HG03060 (cell line): ENCODE results near the gene CRACR2B.

Experiments
- ATAC-seq: cut with Tn5 transposase; IDR thresholded peaks from one replicate; pipeline ENCODE4 v1.9.1; 2021; ENCODE audit warnings: low read depth, moderate number of reproducible peaks; ENCODE audit not compliant: unreplicated experiment

CRACR2B gene

DNA sequence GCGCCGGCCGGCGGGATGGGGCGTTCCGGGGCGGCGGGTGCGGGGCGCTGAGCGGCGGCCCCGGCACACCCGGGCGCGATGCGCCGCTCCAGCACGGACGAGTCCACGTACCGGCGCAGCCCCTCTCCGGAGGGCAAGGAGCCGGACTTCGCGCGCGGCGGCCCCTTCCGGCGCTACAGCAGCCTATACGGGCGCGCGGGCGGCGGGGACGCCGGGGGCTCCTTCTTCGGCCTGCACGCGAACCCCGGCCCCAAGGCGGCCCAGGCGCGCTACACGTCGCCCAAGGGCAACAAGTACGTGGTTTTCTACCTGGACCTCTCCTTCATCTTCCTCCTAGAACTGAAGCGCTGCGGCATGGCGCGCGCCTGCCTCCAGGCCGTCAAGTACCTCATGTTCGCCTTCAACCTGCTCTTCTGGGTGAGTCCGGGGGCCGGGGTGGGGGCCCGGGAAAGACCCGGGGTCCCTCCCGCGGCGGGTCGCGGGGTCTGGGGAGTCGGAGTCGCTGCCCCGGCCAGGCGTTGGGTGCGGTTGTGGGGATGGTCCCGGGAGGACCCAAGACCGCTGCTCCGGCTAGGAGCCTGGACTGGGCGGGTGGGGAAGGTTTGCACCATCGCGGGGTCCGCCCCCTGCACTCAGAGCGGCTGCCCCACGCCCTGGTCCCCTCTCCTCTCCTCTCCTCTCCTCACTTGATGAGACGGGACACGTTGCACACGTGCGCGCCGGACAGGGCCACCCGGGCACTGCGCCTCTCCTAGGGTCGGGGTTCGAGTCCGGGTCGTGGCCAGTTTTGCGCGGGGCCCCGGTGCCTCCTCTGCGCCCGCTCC, 22.4 kb downstream of the CRACR2B start:
- ATAC-seq, result no peak

DNA sequence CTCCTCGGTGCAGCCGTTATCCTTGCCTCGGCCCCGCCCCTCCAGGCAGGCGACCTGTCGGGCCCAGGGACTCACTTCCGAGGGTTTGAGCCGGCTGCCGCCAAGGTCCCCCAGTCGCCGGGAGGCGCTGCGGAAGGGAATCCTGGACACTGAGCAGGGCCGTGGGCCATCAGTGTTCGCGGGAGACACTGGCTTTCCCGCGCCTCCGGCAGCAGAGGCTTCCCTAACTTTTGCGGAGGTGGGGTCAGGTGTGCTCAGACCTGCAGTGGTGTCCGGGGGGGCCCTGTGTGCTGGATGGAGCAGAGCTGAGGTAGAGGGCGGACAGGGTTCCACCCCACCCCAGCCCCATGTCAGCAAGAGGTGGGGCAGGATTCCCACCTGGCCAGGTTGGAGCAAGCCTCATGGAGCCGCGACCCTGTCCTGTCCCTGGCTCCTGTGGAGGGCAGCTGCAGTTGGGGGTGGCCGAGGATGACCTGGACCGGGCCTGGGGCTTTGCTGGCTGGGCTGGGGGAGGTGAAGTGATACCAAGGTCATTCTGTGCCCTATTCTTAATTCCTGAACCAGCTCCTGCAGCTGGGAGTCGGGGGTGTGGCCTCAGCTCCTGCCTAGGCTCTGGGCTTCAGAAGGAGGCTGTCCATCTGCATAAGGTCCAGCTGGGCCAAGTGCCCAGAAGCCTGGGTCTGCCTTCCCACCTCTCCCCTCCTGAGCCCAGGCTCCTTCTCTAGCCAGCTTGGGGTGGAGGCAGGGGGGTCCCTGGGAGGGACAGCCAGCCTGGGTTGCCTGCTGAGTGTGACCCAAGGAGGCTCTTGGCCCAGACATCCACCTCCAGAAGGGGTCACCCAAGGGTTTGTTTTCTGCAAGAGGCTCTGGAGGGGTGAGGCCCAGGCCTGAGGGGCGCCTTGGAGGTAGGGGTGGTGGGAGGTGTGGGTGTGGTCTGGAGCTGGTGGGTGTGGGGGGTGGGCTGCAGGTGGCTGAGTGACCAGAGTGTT, 23.4 kb downstream of the CRACR2B start:
- no peak for ATAC-seq

- ATAC-seq, result no peak
Observed at GRCh38 chr11:852762-853161, 25.0 kb downstream of the CRACR2B start.

DNA sequence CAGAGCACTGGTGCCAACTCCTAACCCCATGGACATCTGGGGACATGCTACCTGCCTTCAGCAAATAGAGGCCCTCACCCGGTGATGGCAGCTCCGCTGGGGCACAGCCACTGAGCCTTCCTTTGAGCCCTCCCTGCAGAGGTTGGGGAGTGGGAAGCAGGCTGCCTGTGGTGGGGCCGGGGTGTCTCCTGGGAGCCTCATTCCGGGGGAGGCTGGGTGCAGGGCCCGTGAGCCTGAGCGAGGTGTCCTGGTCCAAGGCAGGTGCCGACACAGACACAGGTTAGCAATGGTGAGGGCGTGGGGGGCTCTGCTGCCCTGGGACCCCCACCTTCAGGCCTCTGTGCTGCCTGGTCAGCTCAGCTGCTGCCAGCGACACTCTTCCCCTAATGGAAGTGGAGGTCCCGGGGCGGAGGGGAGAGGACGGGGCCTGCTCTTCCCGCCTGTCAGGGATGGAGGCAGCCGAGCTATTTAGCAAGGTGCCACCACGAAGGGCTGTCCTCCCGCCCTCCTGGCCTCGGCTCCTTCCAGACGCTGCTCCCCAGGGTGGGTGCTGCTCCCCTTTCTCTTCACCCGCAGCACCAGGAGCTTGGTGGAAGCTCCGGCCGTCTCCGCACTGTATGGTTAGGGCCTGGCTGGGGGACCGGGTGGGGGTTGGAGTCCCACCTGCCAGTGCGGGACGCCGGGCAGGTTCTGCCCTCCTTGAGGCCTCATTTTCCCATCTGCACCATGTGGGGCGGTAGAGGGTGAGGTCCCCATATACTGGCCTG, 26.1 kb downstream of the CRACR2B start:
- ATAC-seq, result no peak

DNA sequence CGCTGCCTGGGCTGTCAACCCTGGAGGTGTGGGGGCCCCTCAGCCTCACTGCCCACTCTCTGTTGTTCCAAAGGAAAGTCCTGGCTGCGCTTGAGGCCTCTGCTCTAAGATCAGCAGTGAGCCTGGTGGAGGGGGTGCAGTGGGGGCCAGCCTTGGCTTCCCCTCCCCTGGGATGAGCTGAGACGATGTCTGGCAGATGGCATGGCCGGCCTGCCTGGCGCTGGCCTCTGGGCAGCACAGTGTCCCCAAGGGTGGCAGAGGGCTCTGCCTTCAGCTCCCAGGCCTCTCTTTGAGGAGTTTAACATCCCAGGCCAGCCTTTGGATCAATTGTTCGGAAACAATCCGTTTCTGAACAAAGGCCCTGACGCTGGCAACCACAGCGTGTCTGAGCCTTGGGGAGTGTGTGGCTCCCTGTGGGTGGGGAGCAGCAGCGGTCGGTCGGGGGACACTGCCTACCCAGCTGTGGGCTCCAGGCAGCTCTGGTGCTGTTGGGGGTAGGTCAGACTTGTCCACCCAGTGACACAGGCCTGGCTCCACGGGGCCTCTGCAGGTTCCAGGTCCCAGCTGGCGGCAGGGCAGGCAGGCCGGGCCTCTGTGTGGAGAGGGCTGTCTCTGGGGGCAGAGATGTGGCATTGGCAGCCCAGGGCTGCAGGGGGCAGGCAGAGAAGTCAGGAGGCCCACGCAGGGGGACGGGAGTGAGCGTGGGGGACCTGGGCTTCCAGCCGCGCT, 27.0 kb downstream of the CRACR2B start:
- no peak for ATAC-seq

GRCh38 chr11:855330-855674, 27.6 kb downstream of the CRACR2B start:
- no peak for ATAC-seq

DNA sequence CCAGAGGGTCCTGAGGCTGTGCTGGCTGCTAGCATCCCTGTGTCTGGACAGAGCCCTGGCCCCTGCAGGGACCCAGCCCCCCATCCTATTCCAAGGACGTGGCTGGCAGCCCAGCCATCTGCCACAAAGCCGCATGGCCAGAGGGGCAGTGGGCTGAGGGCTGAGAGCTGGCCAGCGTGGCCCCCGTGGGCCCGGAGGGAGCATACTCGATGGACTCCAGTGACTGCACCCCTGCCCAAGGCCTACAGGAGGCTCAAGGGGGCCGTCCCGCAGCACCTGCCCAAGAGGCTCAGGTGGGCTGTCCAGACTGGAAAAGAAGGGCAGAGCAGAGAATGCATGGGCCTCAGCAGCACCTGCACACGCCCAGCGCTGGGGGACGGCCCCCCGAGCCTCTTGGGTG, 28.1 kb downstream of the CRACR2B start:
- no peak for ATAC-seq

- no peak for ATAC-seq
Observed at GRCh38 chr11:856397-856796, 28.7 kb downstream of the CRACR2B start.

GRCh38 chr11:858053-858761, 30.5 kb downstream of the CRACR2B start:
- ATAC-seq, result no peak

- ATAC-seq, result no peak
Observed at GRCh38 chr11:858762-859339, 31.1 kb downstream of the CRACR2B start.

GRCh38 chr11:859394-860131, 31.8 kb downstream of the CRACR2B start:
- ATAC-seq, result no peak

DNA sequence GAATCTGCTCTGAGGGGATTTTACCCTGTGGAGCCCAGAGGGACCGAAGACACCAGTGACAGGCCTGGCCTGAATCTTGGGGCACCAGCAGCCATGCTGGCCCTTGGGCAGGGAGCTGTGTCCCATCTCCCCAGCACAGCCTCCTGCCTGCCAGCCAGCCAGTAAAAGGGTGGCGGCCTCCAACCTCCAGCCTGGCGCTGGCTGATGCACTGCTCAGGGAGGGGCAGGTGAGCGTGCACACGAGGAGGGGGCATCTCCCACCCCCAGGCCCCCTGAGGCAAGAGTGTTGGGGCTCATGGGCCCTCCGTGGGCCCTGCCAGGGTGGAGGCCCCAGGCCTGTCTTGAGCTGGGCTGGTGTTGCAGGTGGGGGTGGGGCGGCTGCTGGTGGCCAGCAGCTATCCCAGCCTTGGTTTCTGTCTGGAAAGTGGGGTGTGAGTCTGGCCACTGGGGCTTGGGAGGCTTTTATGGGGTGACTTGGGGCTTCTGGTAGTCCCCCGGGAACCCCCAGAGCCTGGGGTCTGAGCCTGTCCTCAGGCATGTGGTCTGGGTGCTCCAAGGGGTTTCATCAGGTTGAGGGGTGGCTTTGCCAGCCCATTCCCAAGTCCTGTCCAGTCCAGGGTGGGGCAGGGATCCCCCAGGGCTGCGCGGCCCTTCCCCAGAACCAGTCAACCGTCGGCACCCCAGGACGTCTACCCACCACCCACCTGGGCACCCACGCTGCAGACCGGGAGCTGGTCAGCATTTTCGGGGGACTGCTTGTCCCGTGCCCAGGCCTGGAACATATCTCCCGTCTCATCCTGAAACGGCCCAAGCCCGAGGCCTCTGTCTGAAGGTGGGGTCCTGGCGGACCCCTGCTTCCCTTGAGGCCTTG, 32.8 kb downstream of the CRACR2B start:
- no peak for ATAC-seq

- no peak for ATAC-seq
Observed at GRCh38 chr11:861105-861479, 33.4 kb downstream of the CRACR2B start.

DNA sequence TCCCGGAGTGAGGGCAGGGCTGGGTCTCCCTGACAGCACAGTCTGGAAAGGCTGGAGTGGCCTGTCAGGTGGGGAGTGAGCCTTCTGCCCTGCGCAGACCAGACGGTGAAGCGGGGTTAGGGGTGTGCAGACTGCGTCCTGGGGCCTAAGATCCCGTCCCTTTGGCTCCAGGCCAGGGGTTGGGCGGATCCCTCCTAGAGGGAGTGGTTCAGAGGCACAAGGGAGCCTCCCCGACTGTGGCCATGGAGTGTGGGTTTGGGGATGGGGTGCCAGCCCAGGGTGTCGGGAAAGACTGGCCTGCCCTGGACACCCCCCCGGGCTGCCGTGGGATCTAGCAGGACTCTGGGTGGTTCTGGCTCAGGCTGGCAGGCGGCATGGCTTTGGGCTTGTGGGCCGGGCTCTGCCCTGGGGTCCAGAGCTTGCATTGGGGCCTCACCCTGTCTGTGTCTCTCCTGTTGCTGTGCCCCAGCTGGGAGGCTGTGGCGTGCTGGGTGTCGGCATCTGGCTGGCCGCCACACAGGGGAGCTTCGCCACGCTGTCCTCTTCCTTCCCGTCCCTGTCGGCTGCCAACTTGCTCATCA, 34.5 kb downstream of the CRACR2B start:
- no peak for ATAC-seq

- ATAC-seq, result no peak
Observed at GRCh38 chr11:862696-863022, 34.9 kb downstream of the CRACR2B start.

- ATAC-seq, result no peak
Observed at GRCh38 chr11:863023-863909, 35.5 kb downstream of the CRACR2B start.
